H1 (cell line): ENCODE measurements around the gene TMEM223. TPM values are rescaled to one million over a fixed set of nuclear protein-coding genes. Genes with fewer than 3 reads are reported as not detected.

Source experiments
- CTCF ChIA-PET: fragments of 300-600 bp; sonication (Branson Sonifier 250); formaldehyde crosslinking; loops from one replicate; lab custom pipeline; 2021; ENCODE audit not compliant: partially characterized antibody; lab: Charles Lee
- POLR2A ChIA-PET: fragments of 300-600 bp; sonication (Branson Sonifier 250); formaldehyde crosslinking; loops from one replicate; lab custom pipeline; 2021; ENCODE audit warnings: inconsistent platforms; ENCODE audit not compliant: partially characterized antibody; lab: Charles Lee
- DNase-seq, 2 experiments: peaks; one replicate each; pipeline versions ENCODE4 v3.0.0 to v3.0.0-alpha.2; 2010 to 2022; ENCODE audit warnings: low spot score in 2 of 2, low read depth in 1 of 2, mixed read lengths in 1 of 2
- FAIRE-seq: peaks from 2 replicates; lab custom pipeline; 2011; peaks lifted over from hg19 to GRCh38; lab: Jason Lieb, UNC
- H2AFZ ChIP-seq: 2 replicates; pipeline ENCODE4 v1.8.1; 2012; ENCODE audit warnings: low read length, inconsistent platforms
- H2AK5ac ChIP-seq: 2 replicates; pipeline ENCODE4 v1.6.1; 2013; ENCODE audit warnings: low read depth, low read length
- H2BK120ac ChIP-seq: replicated peaks from 2 replicates; pipeline ENCODE3; 2013; ENCODE audit warnings: low read depth, low read length, inconsistent platforms
- H2BK12ac ChIP-seq: 2 replicates; pipeline ENCODE4 v1.6.1; 2013; ENCODE audit warnings: low read depth, low read length
- H2BK15ac ChIP-seq: 2 replicates; pipeline ENCODE4 v1.6.1; 2013; ENCODE audit warnings: low read length
- H2BK20ac ChIP-seq: 2 replicates; pipeline ENCODE4 v1.6.1; 2013; ENCODE audit warnings: low read length
- H2BK5ac ChIP-seq: 2 replicates; pipeline ENCODE4 v1.6.1; 2013; ENCODE audit warnings: low read depth, low read length
- H3K14ac ChIP-seq: 2 replicates; pipeline ENCODE4 v1.6.1; 2013; ENCODE audit warnings: inconsistent platforms; ENCODE audit not compliant: insufficient read length
- H3K18ac ChIP-seq: 2 replicates; pipeline ENCODE4 v1.6.1; 2013; ENCODE audit warnings: low read length; ENCODE audit errors: extremely low read depth
- H3K23ac ChIP-seq: 2 replicates; pipeline ENCODE4 v1.6.1; 2013; ENCODE audit warnings: inconsistent platforms; ENCODE audit not compliant: insufficient read length
- H3K23me2 ChIP-seq: 2 replicates; pipeline ENCODE4 v1.6.1; 2013; ENCODE audit warnings: low read depth, low read length
- H3K27ac ChIP-seq: 2 replicates; pipeline ENCODE4 v1.6.1; 2011; ENCODE audit warnings: low read depth, low read length, inconsistent platforms
- H3K27me3 ChIP-seq, 4 experiments: replicated peaks in 1 of 4; 1 replicate in 1 of 4; 2 replicates in 3 of 4; pipeline versions ENCODE4 v1.6.1 to v1.8.1; 2011 to 2013; ENCODE audit warnings: low read length in 3 of 4, mild to moderate bottlenecking in 3 of 4, inconsistent platforms in 2 of 4, mixed read lengths in 2 of 4, moderate library complexity in 1 of 4; ENCODE audit not compliant: control insufficient read depth in 3 of 4, insufficient read depth in 3 of 4; ENCODE audit errors: extremely low read depth in 1 of 4
- H3K36me3 ChIP-seq, 4 experiments: 2 replicates each; pipeline versions ENCODE4 v1.6.1 to v1.8.1; 2011 to 2013; ENCODE audit warnings: mild to moderate bottlenecking in 4 of 4, low read length in 3 of 4, moderate library complexity in 2 of 4, control low read depth in 1 of 4, inconsistent platforms in 1 of 4; ENCODE audit not compliant: insufficient read depth in 4 of 4, control insufficient read depth in 2 of 4
- H3K4ac ChIP-seq: replicated peaks from 2 replicates; pipeline ENCODE3; 2013; ENCODE audit warnings: low read length, low read depth, mixed read lengths, inconsistent platforms; ENCODE audit not compliant: insufficient read length
- H3K4me1 ChIP-seq, 4 experiments: replicated peaks in 1 of 4; 1 replicate in 1 of 4; 2 replicates in 3 of 4; pipeline versions ENCODE4 v1.6.1 to v1.8.1; 2011 to 2013; ENCODE audit warnings: low read length in 3 of 4, inconsistent platforms in 2 of 4, mixed read lengths in 1 of 4; ENCODE audit not compliant: insufficient read depth in 4 of 4, control insufficient read depth in 3 of 4
- H3K4me2 ChIP-seq, 2 experiments: 2 replicates each; pipeline versions ENCODE4 v1.6.1 to v1.8.1; 2011 to 2013; ENCODE audit warnings: low read depth in 2 of 2, low read length in 2 of 2, control low read depth in 1 of 2, inconsistent platforms in 1 of 2, mild to moderate bottlenecking in 1 of 2; ENCODE audit not compliant: insufficient read depth in 1 of 2
- H3K4me3 ChIP-seq, 4 experiments: fragments of 200-600, 300-600 bp in 1 of 4; sonication (generic), shearing (Covaris generic), sonication (Bioruptor Twin) in 1 of 4; 2 replicates each; pipeline versions ENCODE4 v1.5.1 to v1.8.1; 2011 to 2016; ENCODE audit warnings: low read length in 4 of 4, low read depth in 3 of 4, control low read depth in 2 of 4, inconsistent platforms in 2 of 4, mild to moderate bottlenecking in 2 of 4, mixed read lengths in 1 of 4, moderate library complexity in 1 of 4; ENCODE audit not compliant: insufficient read depth in 2 of 4; ENCODE audit errors: extremely low read depth in 1 of 4
- H3K56ac ChIP-seq: replicated peaks from 2 replicates; pipeline ENCODE3; 2013; ENCODE audit warnings: low read depth, mild to moderate bottlenecking, mixed read lengths, low read length, inconsistent platforms; ENCODE audit not compliant: insufficient read length
- H3K79me1 ChIP-seq: 2 replicates; pipeline ENCODE4 v1.6.1; 2013; ENCODE audit warnings: low read depth, low read length, control low read depth
- H3K79me2 ChIP-seq, 2 experiments: 2 replicates each; pipeline versions ENCODE4 v1.6.1 to v1.8.1; 2012 to 2013; ENCODE audit warnings: low read length in 2 of 2, mild to moderate bottlenecking in 2 of 2, inconsistent platforms in 1 of 2; ENCODE audit not compliant: insufficient read depth in 2 of 2, control insufficient read depth in 1 of 2
- H3K9ac ChIP-seq, 4 experiments: replicated peaks in 1 of 4; 1 replicate in 1 of 4; 2 replicates in 3 of 4; pipeline versions ENCODE4 v1.6.1 to v1.8.1; 2011 to 2013; ENCODE audit warnings: low read depth in 3 of 4, low read length in 3 of 4, control low read depth in 2 of 4, mild to moderate bottlenecking in 2 of 4, moderate library complexity in 2 of 4, inconsistent platforms in 1 of 4; ENCODE audit errors: extremely low read depth in 1 of 4
- H3K9me3 ChIP-seq, 2 experiments: 2 replicates each; pipeline versions ENCODE4 v1.6.1 to v1.8.1; 2012 to 2013; ENCODE audit warnings: mild to moderate bottlenecking in 2 of 2, moderate library complexity in 2 of 2, control low read depth in 1 of 2, inconsistent platforms in 1 of 2, low read depth in 1 of 2, low read length in 1 of 2, mixed read lengths in 1 of 2; ENCODE audit not compliant: insufficient read depth in 2 of 2
- H4K20me1 ChIP-seq, 2 experiments: replicated peaks in 1 of 2; 2 replicates each; pipeline versions ENCODE3 to v1.8.1; 2011 to 2013; ENCODE audit warnings: inconsistent platforms in 2 of 2, low read length in 2 of 2, mild to moderate bottlenecking in 1 of 2; ENCODE audit not compliant: insufficient read depth in 2 of 2, control insufficient read depth in 1 of 2
- H4K5ac ChIP-seq: 2 replicates; pipeline ENCODE4 v1.6.1; 2013; ENCODE audit warnings: low read length, low read depth, mixed read lengths, inconsistent platforms; ENCODE audit not compliant: insufficient read length
- H4K8ac ChIP-seq: 2 replicates; pipeline ENCODE4 v1.8.0; 2013; ENCODE audit warnings: mild to moderate bottlenecking, moderate library complexity, low read length, inconsistent platforms; ENCODE audit not compliant: insufficient read depth; ENCODE audit errors: extremely low read depth
- H4K91ac ChIP-seq: replicated peaks from 2 replicates; pipeline ENCODE3; 2013; ENCODE audit warnings: low read length, mixed read lengths, inconsistent platforms; ENCODE audit not compliant: insufficient read length
- ASH2L ChIP-seq: fragments of 200-600, 300-600 bp; sonication (generic); IDR thresholded peaks from one replicate; pipeline ENCODE4 v1.7.1; 2017; ENCODE audit warnings: low read length
- BRCA1 ChIP-seq: IDR thresholded peaks from 2 replicates; pipeline ENCODE4 v1.6.1; 2012; ENCODE audit warnings: low read depth, low read length, improper control_type of control experiment
- CTBP2 ChIP-seq: IDR thresholded peaks from 2 replicates; pipeline ENCODE4 v1.7.0; 2011; ENCODE audit warnings: borderline replicate concordance, mild to moderate bottlenecking, moderate library complexity, mixed read lengths, low read length; ENCODE audit not compliant: insufficient read depth, insufficient read length
- GTF2F1 ChIP-seq: IDR thresholded peaks from 2 replicates; pipeline ENCODE4 v1.6.1; 2012; ENCODE audit warnings: low read depth, low read length, improper control_type of control experiment, borderline replicate concordance
- JUND ChIP-seq: IDR thresholded peaks from 2 replicates; pipeline ENCODE4 v1.6.1; 2011; ENCODE audit warnings: mild to moderate bottlenecking, improper control_type of control experiment, low read length
- RXRA ChIP-seq: IDR thresholded peaks from 2 replicates; pipeline ENCODE4 v1.6.1; 2011; ENCODE audit warnings: low read depth, mild to moderate bottlenecking, low read length, moderate library complexity; ENCODE audit not compliant: insufficient read depth
- SIX5 ChIP-seq: IDR thresholded peaks from 2 replicates; pipeline ENCODE4 v1.6.1; 2011; ENCODE audit warnings: mild to moderate bottlenecking, low read depth, low read length
- SP2 ChIP-seq: IDR thresholded peaks from 2 replicates; pipeline ENCODE4 v1.6.1; 2012; ENCODE audit warnings: mild to moderate bottlenecking, low read length, inconsistent platforms
- SP4 ChIP-seq: IDR thresholded peaks from 2 replicates; pipeline ENCODE4 v1.6.1; 2012; ENCODE audit warnings: low read length, inconsistent platforms
- TCF12 ChIP-seq: IDR thresholded peaks from 2 replicates; pipeline ENCODE4 v1.6.1; 2011; ENCODE audit warnings: low read depth, mild to moderate bottlenecking, low read length
- TEAD4 ChIP-seq: IDR thresholded peaks from 2 replicates; pipeline ENCODE4 v1.6.1; 2012; ENCODE audit warnings: low read depth, low read length, inconsistent platforms, mixed read lengths
- ZNF274 ChIP-seq: IDR thresholded peaks from 2 replicates; pipeline ENCODE4 v1.7.0; 2012; ENCODE audit warnings: low read length, borderline replicate concordance; ENCODE audit errors: extremely low read depth
- WGBS, 2 experiments: shearing (Covaris generic) in 1 of 2; methylation state at CpG; one replicate each; pipeline versions ENCODE4 v1.1.6 to v1.1.7; 2013 to 2015; ENCODE audit warnings: low lambda C conversion rate in 2 of 2, mixed read lengths in 2 of 2, inconsistent platforms in 1 of 2, low coverage in 1 of 2, missing lambda C conversion rate in 1 of 2; ENCODE audit not compliant: insufficient replicate concordance in 2 of 2, insufficient coverage in 1 of 2, insufficient read length in 1 of 2; ENCODE audit errors: extremely low coverage in 1 of 2, missing lambda C conversion rate in 1 of 2; 5-methylcytosine and 5-hydroxymethylcytosine counted together
- polyA plus RNA-seq, 7 experiments: library from polyadenylated mRNA; depleted of rRNA in 3 of 7; stranded (reverse) in 5 of 7; unstranded in 2 of 7; fragments of >200 nt in 5 of 7; fragments of 200-250 nt in 2 of 7; gene quantifications; 1 replicate in 5 of 7; 2 replicates in 1 of 7; 4 replicates in 1 of 7; pipeline versions ENCODE4 v1.2.1 to v1.2.3, GENCODE V29; 2011 to 2013; ENCODE audit warnings: missing spikeins in 2 of 7, mixed read lengths in 2 of 7
- total RNA-seq: library from RNA; stranded (reverse); fragmentation: NEBNext Ultra II Directional; extraction: Animal tissue kit (Norgen Biotek cat#: 25700); gene quantifications from 2 replicates; pipeline ENCODE4 v1.2.1, GENCODE V29; 2021
- TF ChIP-seq, protein P1 (sequence below): IDR thresholded peaks from 2 replicates; pipeline ENCODE4 v1.6.1; 2012; ENCODE audit warnings: low read length, inconsistent platforms

The TMEM223 gene
- total and polyA plus RNA-seq, 2 of the 8 experiments (the other 6 are each of a cell fraction or from before 2014, with no cell fraction given), result 22.9 to 64.1 TPM

- H3K9ac ChIP-seq, result no peak overlapping the region
- H3K56ac ChIP-seq, result no peak overlapping the region
- no peaks in the 10 kb centered on the region for H3K27me3 ChIP-seq
- H2BK5ac ChIP-seq, result no peak overlapping the region
- H4K8ac ChIP-seq, result no peak overlapping the region
- no peak overlapping the region for H3K27ac ChIP-seq
- 97% methylated on average over 2 of the region's 2 CpGs; no CpG with 5 or more reads in 1 of the 2 experiments for WGBS, 2 experiments
- H2BK20ac ChIP-seq, result no peak overlapping the region
- H3K79me2 ChIP-seq, result peaks cover 0 to 12% of the 10 kb centered on the region in 2 experiments; a peak in 1 of 4 replicates
- peaks cover 6% of the 10 kb centered on the region; the same call in 1 of the 2 replicates for H3K79me1 ChIP-seq
- DNase-seq (no peak), FAIRE-seq (no peak)
- H2AFZ ChIP-seq, result no peak overlapping the region
- TF ChIP-seq ZNF274, result no peak
- TF ChIP-seq SP2, result no peak
- TF ChIP-seq TCF12, result no peak
- no peak for TF ChIP-seq SIX5
- TF ChIP-seq RXRA, result no peak
- TF ChIP-seq BRCA1, result no peak
- TF ChIP-seq GTF2F1, result no peak
- no peak for TF ChIP-seq SP4
- no peak for TF ChIP-seq CTBP2
- TF ChIP-seq, protein P1, sequence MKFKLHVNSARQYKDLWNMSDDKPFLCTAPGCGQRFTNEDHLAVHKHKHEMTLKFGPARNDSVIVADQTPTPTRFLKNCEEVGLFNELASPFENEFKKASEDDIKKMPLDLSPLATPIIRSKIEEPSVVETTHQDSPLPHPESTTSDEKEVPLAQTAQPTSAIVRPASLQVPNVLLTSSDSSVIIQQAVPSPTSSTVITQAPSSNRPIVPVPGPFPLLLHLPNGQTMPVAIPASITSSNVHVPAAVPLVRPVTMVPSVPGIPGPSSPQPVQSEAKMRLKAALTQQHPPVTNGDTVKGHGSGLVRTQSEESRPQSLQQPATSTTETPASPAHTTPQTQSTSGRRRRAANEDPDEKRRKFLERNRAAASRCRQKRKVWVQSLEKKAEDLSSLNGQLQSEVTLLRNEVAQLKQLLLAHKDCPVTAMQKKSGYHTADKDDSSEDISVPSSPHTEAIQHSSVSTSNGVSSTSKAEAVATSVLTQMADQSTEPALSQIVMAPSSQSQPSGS, result no peak
- no peak for TF ChIP-seq JUND
- no peak for TF ChIP-seq ASH2L
- no peak for TF ChIP-seq TEAD4
- no peak overlapping the region for H2AK5ac ChIP-seq
- no peak overlapping the region for H3K14ac ChIP-seq
- no peak overlapping the region for H3K4me2 ChIP-seq
- ChIA-PET POLR2A (interaction anchor here (1.0 to 3.9 kb wide), 7 partner anchors 10 to 102 kb away, joined by 3 to 22 read pairs (median 3); partner anchors contain the start of genes POLR2G, TMEM179B and WDR74), CTCF (interaction anchor here (1.1 to 10.2 kb wide), 2 partner anchors 10 to 47 kb away, joined by 3 to 94 read pairs; partner anchors contain the start of gene TMEM179B)
- no peak overlapping the region for H4K91ac ChIP-seq
- no peak overlapping the region for H3K18ac ChIP-seq
- H3K4me1 ChIP-seq, result no peaks in the 10 kb centered on the region
- no peak overlapping the region for H2BK15ac ChIP-seq
- H3K36me3 ChIP-seq, result peaks cover 12 to 25% (median 20%) of the 10 kb centered on the region in 4 experiments; a peak in 7 of 8 replicates
- H3K4me3 ChIP-seq, result no peak overlapping the region
- H3K9me3 ChIP-seq, result no peaks in the 10 kb centered on the region
- no peaks in the 10 kb centered on the region for H3K23me2 ChIP-seq
- no peak overlapping the region for H3K4ac ChIP-seq
- H4K20me1 ChIP-seq, result peaks cover 0 to 3% of the 10 kb centered on the region in 2 experiments
- no peak overlapping the region for H2BK120ac ChIP-seq
- H4K5ac ChIP-seq, result no peak overlapping the region
- H2BK12ac ChIP-seq, result no peak overlapping the region
- H3K23ac ChIP-seq, result no peak overlapping the region
These were observed 14.4 kb downstream of the TMEM223 start for GRCh38 chr11:62777389-62777788.
